Esophagus (tissue), 2 donors: ENCODE data around the gene CCL1. TPM values are rescaled to one million over a fixed set of nuclear protein-coding genes. Genes with fewer than 3 reads are reported as not detected.

ENCODE experiments used
- H3K27ac ChIP-seq, 2 donors: one replicate each; pipeline ENCODE4 v1.5.1; 2013; ENCODE audit warnings: low read depth in 2 of 2, mild to moderate bottlenecking in 2 of 2, inconsistent platforms in 1 of 2, low read length in 1 of 2, moderate library complexity in 1 of 2
- H3K27me3 ChIP-seq, 2 donors: one replicate each; pipeline ENCODE4 v1.6.1; 2013; ENCODE audit warnings: low read length in 2 of 2, control low read depth in 1 of 2, mild to moderate bottlenecking in 1 of 2; ENCODE audit not compliant: insufficient read depth in 2 of 2, control insufficient read depth in 1 of 2
- H3K36me3 ChIP-seq, 2 donors: one replicate each; pipeline ENCODE4 v1.6.1; 2013; ENCODE audit warnings: low read length in 1 of 2; ENCODE audit not compliant: control insufficient read depth in 2 of 2, insufficient read depth in 2 of 2
- H3K4me1 ChIP-seq, 2 donors: one replicate each; pipeline ENCODE4 v1.6.1; 2013; ENCODE audit warnings: low read length in 1 of 2; ENCODE audit not compliant: control insufficient read depth in 2 of 2, insufficient read depth in 2 of 2
- H3K4me3 ChIP-seq, 2 donors: one replicate each; pipeline ENCODE4 v1.5.1; 2013; ENCODE audit warnings: low read length in 2 of 2, mild to moderate bottlenecking in 2 of 2, low read depth in 1 of 2, moderate library complexity in 1 of 2
- H3K9me3 ChIP-seq, 2 donors: one replicate each; pipeline ENCODE4 v1.6.1; 2013; ENCODE audit warnings: mild to moderate bottlenecking in 2 of 2, low read depth in 1 of 2, low read length in 1 of 2, moderate library complexity in 1 of 2; ENCODE audit not compliant: control insufficient read depth in 2 of 2, insufficient read depth in 1 of 2
- WGBS, 2 donors: extraction: QIAGEN DNeasy Blood & Tissue Kit; methylation state at CpG; one replicate each; pipeline ENCODE4 v1.1.7; 2013; 5-methylcytosine and 5-hydroxymethylcytosine counted together
- polyA plus RNA-seq, 2 donors: library from polyadenylated mRNA; stranded (reverse); fragments of 200-250 nt; gene quantifications; one replicate each; pipeline ENCODE4 v1.2.3, GENCODE V29; 2013
- donor health status: healthy with polysubstance abuse.
- donor health status: Bipolar disorder and iron deficiency.

Gene CCL1
- polyA plus RNA-seq, 2 donors, result not detected

DNA sequence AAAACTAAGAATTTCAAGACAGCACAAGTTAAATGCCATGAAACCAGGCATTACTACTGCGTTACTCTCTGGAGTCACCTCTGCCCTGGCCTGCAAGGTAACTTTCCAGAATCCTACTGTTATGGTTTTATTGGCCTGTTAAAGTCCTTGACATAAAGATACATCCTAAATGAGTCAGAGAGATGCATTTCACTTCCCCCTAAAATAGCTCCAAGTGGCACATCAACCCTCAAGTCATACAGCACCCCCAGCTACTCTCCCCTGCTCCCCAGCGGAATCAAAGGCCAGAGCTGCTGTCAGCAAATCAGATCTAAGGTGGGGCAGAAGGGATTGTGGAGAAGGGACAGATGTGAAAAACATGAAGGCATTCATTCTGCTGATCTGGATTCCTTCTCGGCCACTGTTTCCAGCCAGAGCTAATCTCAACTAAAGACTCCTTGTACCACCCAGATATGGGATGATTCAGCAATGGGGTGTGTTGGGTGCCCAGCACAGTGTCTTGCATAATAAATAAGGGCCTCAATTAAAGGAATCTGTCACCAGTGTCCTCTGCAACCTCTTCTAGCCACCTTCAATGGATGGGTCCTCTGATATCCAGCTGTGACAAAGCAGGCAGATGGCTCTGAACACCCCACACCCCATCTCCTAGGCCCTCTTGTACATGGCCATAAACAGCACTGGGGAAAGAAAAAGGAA is 8.5 kb upstream of the CCL1 start:
- 88 to 89% methylated on average over 3 of the region's 3 CpGs for WGBS, 2 donors
- H3K9me3 ChIP-seq, result no peaks in the 10 kb centered on the region
- no peaks in the 10 kb centered on the region for H3K27me3 ChIP-seq
- no peak overlapping the region for H3K4me3 ChIP-seq
- no peaks in the 10 kb centered on the region for H3K36me3 ChIP-seq
- H3K4me1 ChIP-seq, result no peaks in the 10 kb centered on the region
- no peak overlapping the region for H3K27ac ChIP-seq

DNA sequence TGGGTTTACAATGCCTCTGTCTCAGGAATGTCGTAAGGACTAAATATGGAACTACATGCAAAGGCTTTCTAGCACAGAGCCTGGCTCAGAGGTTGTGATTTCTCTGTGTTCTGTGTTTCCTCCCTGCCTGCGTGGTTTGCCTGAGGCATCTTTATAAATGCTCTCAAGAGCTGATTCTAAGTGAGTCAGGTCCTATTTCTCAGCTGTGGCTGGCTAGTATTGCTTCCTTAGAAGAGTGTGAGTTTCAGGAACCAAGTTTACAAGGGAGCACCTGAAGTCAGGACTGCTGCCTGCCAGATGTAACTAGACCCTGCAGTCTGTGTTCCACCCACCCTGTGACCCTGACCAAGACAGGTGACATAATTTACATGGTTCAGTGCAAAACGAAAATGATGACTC is 8.0 kb upstream of the CCL1 start:
- no peaks in the 10 kb centered on the region for H3K27me3 ChIP-seq
- 38 to 44% methylated on average over 3 of the region's 3 CpGs for WGBS, 2 donors

DNA sequence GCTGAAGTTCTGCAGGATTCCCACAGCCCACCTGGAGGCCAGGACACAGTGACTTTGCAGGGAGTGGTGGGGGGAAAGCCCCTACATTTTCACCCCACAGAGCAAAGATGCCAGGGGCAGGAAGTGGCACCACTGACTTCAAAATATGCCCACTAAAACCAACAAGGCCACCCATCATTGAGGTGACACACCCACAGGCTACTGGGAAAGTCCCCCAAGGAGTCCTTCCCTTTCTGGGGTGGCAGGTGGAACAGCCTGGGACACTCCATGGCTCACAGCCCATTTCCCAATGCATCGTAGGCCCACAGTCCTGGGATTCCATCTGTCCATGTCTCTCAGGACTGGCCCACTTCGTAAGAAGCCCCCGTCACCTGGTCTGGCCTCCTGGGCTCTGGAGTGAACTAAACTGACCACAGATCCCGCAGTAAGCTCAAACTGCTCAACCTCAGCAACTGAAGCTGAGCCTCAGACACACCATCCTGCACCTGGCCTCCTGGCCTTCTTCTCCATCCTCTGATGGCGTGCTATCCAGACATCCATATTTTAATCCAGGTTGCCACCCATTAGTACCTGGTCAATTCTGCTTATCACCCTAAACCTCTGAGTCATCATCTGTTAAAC is 7.5 kb upstream of the CCL1 start:
- Histone ChIP-seq H3K27me3 (no peaks in the 10 kb centered on the region), H3K4me3 (no peak overlapping the region), H3K27ac (no peak overlapping the region), H3K4me1 (no peaks in the 10 kb centered on the region), H3K36me3 (no peaks in the 10 kb centered on the region), H3K9me3 (no peaks in the 10 kb centered on the region)
- WGBS, 2 donors, result 81 to 91% methylated on average over 5 of the region's 5 CpGs

More for the DNA sequence above, 8.0 kb upstream of the CCL1 start:
- Histone ChIP-seq H3K36me3 (no peaks in the 10 kb centered on the region), H3K4me3 (no peak overlapping the region), H3K4me1 (no peaks in the 10 kb centered on the region), H3K27ac (no peak overlapping the region), H3K9me3 (no peaks in the 10 kb centered on the region)

DNA sequence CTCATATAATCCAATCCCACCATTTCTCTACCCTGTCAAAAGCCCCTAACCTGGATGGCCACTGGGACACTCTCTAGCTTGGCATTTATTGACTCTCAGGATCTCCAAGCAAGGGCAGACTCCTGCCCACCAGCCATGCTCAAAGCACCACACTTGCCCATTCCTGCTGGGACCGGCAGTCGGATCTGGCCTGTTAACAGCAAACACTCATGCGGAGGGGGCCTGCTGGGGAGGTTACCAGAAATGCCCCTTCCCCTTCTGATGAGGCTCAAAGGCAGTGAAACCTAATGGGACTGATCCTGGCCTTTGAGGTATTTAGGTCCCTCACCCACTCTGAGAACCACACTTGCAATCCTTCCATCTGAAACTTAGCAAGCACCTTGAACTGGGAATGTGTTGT is 6.5 kb upstream of the CCL1 start:
- H3K4me3 ChIP-seq, result no peak overlapping the region
- H3K36me3 ChIP-seq, result no peaks in the 10 kb centered on the region
- no peaks in the 10 kb centered on the region for H3K9me3 ChIP-seq
- H3K27ac ChIP-seq, result no peak overlapping the region
- H3K27me3 ChIP-seq, result no peaks in the 10 kb centered on the region
- no peaks in the 10 kb centered on the region for H3K4me1 ChIP-seq
- WGBS, 2 donors, result 93 to 94% methylated on average over 3 of the region's 3 CpGs

DNA sequence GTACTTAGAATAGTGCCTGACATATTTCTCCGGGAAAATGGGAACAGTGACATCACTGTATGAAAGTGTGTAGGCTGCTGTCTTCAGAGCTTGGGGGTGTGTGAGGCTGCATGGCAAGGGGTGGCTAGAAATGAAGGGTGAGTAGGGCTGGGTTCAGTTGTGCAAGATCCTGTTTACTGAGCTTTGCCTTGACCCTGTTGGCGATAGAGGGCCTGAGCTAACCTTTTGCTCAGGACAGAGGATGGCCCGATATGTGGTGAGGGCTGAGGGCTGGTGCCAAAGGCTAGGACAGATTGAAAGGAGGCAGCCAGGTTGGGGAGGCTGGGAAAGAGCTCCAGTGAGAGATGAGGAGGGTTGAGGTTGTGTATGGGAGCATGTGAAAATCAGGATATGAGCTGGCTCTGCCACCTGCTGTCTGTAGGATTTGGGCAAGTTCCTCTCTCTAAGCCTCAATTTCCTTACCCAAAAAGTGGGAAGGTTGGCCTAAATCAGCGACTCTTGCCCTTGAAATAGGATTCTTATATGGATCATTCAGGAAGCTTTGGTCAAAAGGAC is 6.0 kb upstream of the CCL1 start:
- no peaks in the 10 kb centered on the region for H3K27me3 ChIP-seq
- 62% methylated on average over 4 of the region's 4 CpGs for WGBS, 2 donors
- no peaks in the 10 kb centered on the region for H3K9me3 ChIP-seq
- H3K36me3 ChIP-seq, result no peaks in the 10 kb centered on the region
- H3K27ac ChIP-seq, result no peak overlapping the region
- H3K4me1 ChIP-seq, result no peaks in the 10 kb centered on the region
- no peak overlapping the region for H3K4me3 ChIP-seq

- H3K4me1 ChIP-seq, result no peaks in the 10 kb centered on the region
- H3K9me3 ChIP-seq, result no peaks in the 10 kb centered on the region
- no peaks in the 10 kb centered on the region for H3K36me3 ChIP-seq
- no peak overlapping the region for H3K4me3 ChIP-seq
- H3K27me3 ChIP-seq, result no peaks in the 10 kb centered on the region
- WGBS, 2 donors, result 71 to 74% methylated on average over 9 of the region's 9 CpGs
- no peak overlapping the region for H3K27ac ChIP-seq
Observed at GRCh38 chr17:34368196-34368945, 5.3 kb upstream of the CCL1 start.

- WGBS, 2 donors, result 71 to 79% methylated on average over 9 of the region's 9 CpGs
- H3K4me1 ChIP-seq, result no peaks in the 10 kb centered on the region
- H3K9me3 ChIP-seq, result no peaks in the 10 kb centered on the region
- H3K27me3 ChIP-seq, result no peaks in the 10 kb centered on the region
- H3K27ac ChIP-seq, result no peak overlapping the region
- H3K36me3 ChIP-seq, result no peaks in the 10 kb centered on the region
- no peak overlapping the region for H3K4me3 ChIP-seq
Observed at GRCh38 chr17:34367486-34368195, 4.6 kb upstream of the CCL1 start.

DNA sequence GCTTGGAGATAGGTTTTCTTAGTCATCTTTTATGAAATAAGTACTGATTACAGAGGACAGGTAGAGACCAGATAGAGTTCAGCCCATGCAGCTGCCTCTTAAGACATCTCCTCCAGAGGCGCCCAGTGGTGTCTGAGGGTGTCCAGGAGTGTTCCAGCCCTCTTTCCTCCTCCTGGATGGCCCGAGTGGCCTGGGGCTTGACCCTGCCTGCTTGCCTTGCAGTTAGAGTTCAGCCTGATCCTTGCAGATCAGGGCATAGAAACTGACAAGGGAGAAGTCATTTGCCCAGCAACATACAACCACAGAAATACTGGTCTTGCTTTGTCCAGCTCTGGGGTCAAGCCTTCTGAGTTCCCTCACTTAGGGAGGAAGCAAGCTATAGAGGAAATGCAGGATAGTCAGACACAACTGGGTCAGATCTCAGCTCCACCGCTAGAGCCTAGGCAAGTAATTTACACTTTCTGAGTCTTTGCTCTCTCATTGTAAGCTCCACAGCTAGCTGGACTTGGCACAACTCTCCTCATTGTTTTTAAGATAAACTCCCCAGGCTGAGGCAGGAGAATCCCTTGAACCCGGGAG is 3.6 kb upstream of the CCL1 start:
- Histone ChIP-seq H3K9me3 (no peaks in the 10 kb centered on the region), H3K4me3 (no peak overlapping the region), H3K27ac (no peak overlapping the region), H3K27me3 (no peaks in the 10 kb centered on the region), H3K4me1 (no peaks in the 10 kb centered on the region), H3K36me3 (no peaks in the 10 kb centered on the region)
- 56 to 60% methylated on average over 4 of the region's 4 CpGs for WGBS, 2 donors

- Histone ChIP-seq H3K4me1 (no peaks in the 10 kb centered on the region), H3K9me3 (no peaks in the 10 kb centered on the region), H3K27ac (no peak overlapping the region), H3K27me3 (no peaks in the 10 kb centered on the region), H3K4me3 (no peak overlapping the region), H3K36me3 (no peaks in the 10 kb centered on the region)
- 0% methylated on average over 1 of the region's 1 CpG for WGBS, 2 donors
Observed at GRCh38 chr17:34366010-34366409, 3.0 kb upstream of the CCL1 start.
